Stimulated activated CD4-positive, alpha-beta T cell treated with anti-CD3 and anti-CD28 coated beads, Interleukin-2, amount 100 ng/mL, for 4 hours (primary cell): Measurements from ENCODE around the gene ROPN1B.
"Not testable (repeated sequence)": the region's sequence is repeated elsewhere in the genome, so short reads cannot be mapped to it uniquely, and the experiment has no call there.

Experiments used
- DNase-seq: peaks from one replicate; pipeline ENCODE4 v3.0.0-alpha.2; 2020; ENCODE audit warnings: low read depth

Gene ROPN1B

DNA sequence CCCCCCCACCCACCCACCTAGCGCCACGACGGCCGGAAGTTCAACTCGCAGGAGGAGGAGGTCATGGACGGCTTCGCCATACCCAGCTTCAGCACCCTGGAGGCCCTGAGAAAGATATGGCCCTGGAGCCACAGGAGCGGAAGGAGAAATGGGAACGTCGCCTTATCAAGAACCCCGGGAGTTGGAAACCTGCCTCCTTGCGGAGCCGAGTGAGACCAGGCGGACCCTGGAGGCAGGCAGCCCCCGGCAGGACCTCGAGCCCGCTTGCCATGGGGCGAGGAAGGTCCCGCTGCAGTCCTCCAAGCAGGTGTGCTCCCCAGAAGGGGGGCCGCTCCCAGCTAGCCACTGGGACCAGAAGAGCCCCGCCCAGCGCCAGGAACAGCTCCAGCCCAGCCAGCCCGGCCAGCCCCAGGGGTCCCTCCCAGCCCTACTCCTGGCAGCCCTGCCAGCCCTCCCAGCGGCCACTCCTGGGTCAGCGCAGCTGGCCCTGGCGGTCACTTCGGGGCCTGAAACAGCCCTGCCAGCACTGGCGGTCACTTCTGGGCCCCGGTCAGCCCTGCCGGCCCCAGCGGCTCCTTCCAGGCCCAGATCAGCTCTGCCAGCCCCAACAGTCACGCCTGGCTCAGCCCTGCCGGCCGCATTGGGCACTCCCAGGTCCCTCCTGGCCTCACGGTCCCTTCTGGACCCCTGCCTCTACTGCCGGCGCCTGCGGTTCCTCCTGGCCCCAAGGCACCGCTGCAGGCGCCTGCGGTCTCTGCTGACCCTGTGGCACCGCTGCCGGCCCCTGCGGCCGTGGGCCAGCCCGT lies 10.3 kb upstream of the ROPN1B start:
- no peak for DNase-seq

DNA sequence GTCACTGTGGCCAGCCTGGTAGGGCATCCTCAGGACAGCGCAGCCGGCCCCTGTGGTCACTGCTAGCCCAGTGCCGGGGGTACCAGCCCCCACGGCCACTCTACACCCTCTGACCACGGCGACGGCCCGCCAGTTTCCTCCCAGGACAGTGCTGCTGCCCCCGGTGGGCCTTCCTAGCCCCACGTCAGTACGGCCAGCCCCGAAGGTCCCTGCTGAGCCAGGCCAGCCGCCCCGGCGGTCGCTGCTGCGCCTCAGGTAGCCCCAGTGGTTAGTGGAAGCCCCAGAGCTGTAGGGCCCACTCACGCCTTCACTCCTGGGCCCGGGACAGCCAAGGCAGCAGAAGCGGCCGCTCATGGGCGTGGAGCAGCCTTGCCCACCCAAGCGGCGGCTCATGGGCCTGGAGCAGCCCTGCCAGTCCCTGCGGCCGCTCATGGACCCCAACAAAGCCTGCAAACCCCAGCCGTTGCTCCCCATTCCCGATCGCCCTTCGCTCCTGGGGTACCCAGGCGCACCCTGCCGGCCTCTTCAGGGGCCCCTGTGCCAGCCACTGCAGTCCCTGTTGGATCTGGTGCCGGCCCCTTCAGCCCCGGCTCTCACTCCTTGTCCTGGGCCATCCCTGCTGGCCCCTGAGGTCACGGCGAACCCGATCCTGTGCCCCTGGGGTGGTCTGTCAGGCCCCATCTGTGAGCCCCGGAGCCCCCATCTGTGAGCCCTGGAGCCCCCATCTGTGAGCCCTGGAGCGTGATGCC lies 9.5 kb upstream of the ROPN1B start:
- DNase-seq = no peak

DNA sequence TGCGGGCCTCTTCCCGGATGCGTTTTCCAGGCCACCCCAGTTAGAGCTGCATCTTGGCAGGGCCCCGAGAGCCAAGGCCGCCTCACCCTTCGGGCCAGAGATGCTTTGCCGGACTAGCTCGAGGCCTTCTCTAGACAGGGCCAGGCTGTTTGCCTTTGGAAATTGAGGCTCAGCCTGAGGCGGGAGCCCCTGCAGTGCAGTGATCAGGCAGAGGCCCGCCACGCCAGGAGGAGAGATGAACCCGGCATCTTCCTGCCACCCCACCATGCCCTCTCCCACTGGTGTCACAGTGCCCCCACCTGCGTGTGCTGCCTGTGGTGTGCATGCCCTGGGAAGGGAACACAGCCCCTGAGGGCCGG lies 8.9 kb upstream of the ROPN1B start:
- DNase-seq = no peak

DNA sequence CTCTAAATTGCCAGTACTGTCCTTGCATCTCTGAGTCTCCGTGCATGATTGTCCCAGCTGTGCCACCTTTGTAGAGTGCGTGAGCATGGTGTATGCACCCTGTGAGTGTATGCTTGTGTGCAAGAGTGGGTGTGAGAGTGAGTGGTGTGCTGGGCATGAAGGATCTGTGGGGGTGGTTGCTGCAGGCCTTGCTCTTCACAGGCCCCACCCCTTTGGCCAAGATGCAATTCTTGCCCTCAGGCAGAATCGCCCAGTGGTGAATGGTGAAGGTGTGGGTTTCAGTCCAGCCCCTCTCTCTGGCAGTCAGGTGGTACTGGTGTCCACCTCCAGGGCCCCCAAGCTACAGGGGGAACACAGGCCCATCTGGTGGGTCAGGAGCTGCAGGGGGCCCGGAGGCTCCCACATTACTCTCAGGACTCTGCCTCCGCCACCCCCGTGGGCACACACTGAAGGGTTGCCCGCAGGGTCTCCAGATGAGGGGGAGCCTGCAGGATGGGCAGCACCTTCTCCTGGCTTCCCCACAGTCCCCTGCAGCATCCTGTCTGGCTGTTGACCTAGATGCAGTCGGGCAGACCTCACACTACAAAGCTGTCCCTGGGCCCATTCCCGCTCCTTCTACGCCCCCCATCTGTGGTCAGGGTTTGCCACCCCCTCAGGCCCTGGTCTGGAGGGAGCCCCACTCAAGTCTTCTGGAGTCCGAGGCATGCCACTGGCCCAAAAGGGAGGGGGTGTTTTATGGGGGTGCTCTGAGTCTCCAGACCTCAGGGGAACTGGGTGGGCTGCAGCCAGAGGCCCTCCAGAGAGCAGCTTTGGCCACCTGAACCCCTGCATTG lies 8.3 kb upstream of the ROPN1B start:
- DNase-seq = no peak

DNA sequence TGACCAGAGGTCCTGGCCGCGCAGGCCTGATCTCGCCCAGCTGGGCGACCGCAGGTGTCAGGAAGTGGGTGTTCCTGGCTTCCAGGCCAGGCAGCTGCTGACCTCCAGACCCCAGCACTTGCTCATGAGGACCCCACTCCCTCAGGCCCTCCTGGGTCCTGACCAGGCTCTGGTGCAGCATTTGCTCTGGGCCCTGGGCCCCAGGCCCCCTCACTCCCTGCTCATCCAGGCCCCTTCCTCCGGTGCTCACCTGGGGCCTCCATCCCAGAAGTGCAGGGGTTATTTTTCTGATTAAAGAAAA lies 7.7 kb upstream of the ROPN1B start:
- DNase-seq = no peak

GRCh38 chr3:125963834-125964233 lies 5.1 kb upstream of the ROPN1B start:
- DNase-seq = not testable (repeated sequence)

- DNase-seq = no peak
Measured at GRCh38 chr3:125965505-125965904, 3.5 kb upstream of the ROPN1B start.

- DNase-seq = no peak
Measured at GRCh38 chr3:125967156-125967555, 1.8 kb upstream of the ROPN1B start.

DNA sequence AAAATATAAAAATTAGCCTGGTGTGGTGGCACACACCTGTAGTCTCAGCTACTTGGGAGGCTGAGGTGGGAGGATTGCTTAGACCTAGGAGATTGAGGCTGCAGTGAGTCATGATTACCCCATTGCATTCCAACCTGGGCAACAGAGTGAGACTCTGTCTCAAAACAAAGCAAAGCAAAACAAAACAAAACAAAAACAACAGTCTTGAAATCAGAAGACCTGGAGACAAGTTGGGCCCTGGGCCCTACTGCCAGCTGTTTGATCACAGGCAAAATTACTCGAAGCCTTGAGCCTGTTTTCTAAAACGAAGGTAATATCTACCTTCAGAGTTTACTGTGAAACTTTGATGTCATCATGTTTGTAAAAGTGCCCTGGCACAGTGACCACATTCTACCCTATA lies 857 bp upstream of the ROPN1B start:
- DNase-seq = not testable (repeated sequence)

GRCh38 chr3:125971997-125972944 lies 3.3 kb downstream of the ROPN1B start:
- DNase-seq = peak; percentile 13

- not testable (repeated sequence) for DNase-seq
Measured at GRCh38 chr3:125975245-125976002, 6.4 kb downstream of the ROPN1B start.

DNA sequence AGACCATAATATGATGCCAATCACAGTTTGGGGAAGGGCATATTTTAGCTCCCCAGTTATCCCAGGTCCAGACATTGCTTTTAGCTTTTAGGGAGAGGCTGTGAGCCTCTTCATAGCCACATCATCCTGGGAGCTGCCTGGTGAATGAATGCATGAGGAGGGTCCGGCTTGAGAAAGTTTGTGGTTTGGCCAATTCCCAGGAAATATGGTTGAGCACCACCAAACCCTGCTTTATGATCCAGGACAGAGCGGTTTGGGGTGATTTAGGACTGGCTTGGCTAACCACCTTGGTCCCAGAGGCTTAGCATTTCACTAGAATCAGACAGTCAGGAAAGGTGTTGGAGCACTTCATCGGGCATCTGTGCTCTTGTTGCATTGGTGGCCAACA lies 7.0 kb downstream of the ROPN1B start:
- DNase-seq = not testable (repeated sequence)

GRCh38 chr3:125977104-125977503 lies 8.1 kb downstream of the ROPN1B start:
- not testable (repeated sequence) for DNase-seq

- not testable (repeated sequence) for DNase-seq
Measured at GRCh38 chr3:125984951-125985350, 16.0 kb downstream of the ROPN1B start.

DNA sequence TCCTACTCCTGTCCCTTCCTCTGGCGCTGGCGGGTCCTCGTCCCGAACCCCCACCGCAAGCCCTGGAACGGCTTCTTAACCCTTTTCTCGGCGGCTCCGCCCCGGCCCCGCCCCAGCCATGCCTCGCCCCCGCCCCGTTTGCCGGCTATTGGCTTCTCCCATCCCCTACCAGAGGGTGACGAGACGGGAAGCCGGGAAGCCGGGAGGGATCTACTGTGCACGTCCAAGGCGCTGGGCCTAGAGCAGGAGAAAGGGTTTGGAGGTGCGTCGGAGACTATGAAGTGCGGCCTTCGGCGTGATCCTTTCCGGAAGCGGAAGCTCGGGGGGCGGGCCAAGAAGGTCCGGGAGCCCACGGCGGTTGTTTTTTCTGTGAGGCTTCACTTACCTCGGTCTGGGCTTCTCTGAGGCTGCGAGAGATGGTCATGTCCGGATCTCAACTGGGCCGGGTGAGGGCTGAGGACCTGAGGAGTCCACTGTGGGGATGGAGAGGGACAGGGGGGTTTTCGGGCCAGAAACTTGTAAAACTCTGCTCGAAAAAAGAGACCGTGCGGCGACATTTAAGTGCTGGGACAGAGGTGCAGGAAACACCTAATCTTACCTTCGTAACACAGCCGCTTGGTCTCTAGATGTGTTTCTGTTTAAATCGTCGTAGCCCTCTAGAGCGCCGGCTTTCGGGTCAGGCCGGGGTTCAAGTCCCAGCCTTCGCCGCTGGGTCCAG lies 21.4 kb downstream of the ROPN1B start:
- peak; percentile 50 for DNase-seq

DNA sequence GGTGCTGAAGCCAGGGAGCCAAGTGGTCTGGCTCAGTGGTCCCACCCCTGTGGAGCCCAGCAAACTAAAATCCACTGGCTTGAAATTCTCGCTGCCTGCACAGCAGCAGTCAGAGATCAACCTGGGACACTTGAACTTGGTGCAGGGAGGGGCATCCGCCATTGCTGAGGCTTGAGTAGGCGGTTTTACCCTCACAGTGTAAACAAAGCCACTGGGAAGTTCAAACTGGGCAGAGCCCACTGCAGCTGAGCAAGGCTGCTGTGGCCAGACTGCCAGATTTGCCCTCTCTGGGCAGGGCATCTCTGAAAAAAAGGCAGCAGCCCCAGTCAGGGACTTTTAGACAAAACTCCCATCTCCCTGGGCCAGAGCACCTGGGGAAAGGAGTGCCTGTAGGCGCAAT lies 27.8 kb downstream of the ROPN1B start:
- DNase-seq = not testable (repeated sequence)

GRCh38 chr3:126002189-126002588 lies 33.2 kb downstream of the ROPN1B start:
- DNase-seq = no peak

- no peak for DNase-seq
Measured at GRCh38 chr3:126003447-126004190, 34.6 kb downstream of the ROPN1B start.

GRCh38 chr3:126004217-126004616 lies 35.2 kb downstream of the ROPN1B start:
- DNase-seq = no peak
